NCI-H2196 treated with DMSO at 0.1 percent for 48 hours (cell line): ENCODE results near the gene SAPCD2.

Experiments used
- DNase-seq: peaks from one replicate; lab custom pipeline; 2025; ENCODE audit not compliant: unreplicated experiment; lab: John Stamatoyannopoulos, UW

SAPCD2 gene

DNA sequence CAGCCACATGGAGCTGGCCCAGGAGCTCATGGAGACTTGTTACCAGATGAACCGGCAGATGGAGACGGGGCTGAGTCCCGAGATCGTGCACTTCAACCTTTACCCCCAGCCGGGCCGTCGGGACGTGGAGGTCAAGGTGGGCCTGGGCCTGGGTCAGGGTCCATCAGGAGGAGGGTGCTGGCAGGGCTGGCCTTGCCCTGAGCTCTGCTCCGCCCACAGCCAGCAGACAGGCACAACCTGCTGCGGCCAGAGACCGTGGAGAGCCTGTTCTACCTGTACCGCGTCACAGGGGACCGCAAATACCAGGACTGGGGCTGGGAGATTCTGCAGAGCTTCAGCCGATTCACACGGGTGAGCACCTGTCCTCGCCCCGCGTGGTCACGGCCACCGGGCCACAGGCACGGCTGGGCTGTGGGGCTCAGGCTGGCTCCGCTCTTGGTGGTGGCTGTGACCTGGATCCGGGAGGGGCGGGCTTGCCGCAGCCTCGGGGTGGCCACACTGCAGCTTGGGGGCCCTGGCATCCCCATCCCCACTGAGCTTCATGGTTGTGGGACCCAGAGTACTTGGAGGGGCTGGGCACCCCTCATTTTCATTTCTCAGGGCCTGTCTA, 37.1 kb upstream of the SAPCD2 start:
- no peak for DNase-seq

DNA sequence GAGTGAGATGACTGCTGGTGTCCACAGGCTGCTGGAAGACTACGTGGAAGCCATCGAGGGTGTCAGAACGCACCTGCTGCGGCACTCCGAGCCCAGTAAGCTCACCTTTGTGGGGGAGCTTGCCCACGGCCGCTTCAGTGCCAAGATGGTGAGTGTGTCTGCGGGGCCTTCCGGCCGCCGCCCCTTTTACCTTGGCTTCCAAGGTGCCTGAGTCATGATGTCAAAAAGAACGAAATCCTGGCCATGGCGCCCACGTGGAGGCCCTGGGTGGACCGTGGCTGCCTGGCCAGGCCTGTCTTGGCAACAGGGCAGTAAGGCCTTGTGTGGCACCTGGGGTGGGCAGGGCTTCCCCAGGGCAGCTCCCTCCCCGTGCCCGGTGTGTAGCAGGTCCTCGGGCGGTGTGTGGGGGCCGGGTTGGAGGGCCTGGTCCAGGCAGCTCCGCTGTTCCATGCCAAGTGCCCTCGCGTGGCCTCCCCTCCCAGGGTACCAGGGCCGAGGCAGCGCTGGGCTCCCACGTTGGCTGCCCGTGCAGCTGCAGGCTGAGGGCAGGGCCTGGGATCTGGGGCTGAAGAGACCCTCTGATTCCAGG, 36.4 kb upstream of the SAPCD2 start:
- DNase-seq: no peak

DNA sequence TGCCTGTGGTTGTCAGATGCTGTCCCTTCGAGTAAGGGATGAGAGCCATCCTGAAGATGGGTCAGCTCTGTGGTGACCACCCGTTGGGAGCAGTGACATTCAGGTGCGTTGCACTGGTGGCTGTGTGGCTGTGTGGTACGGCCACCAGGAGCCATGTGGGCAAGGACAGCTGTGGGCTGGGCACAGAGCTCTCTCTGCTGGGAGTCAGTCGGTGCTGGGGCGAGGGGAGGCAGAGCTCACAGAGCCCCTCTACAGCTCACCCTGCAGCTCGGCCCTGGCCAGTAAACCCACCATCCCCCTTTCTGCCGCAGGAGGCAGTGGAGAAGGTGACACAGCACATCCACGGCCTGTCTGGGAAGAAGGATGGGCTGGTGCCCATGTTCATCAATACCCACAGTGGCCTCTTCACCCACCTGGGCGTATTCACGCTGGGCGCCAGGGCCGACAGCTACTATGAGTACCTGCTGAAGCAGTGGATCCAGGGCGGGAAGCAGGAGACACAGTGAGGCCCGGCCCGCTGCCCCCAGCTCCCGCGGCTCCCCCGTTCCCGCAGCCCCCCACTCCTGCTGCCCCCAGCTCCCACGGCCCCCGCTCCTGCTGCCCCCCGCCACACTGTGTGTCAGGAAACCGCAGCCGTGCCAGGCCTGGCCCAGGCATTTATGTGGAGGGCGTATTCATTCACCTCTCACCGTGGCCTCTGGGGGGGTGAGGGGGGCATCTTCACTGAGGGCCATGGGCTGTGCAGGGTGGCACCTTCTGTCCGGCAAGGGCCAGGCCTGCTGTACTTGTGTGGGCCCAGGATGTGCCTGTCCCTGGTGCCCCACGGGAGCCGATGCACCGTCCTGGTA, 35.7 kb upstream of the SAPCD2 start:
- DNase-seq: no peak

DNA sequence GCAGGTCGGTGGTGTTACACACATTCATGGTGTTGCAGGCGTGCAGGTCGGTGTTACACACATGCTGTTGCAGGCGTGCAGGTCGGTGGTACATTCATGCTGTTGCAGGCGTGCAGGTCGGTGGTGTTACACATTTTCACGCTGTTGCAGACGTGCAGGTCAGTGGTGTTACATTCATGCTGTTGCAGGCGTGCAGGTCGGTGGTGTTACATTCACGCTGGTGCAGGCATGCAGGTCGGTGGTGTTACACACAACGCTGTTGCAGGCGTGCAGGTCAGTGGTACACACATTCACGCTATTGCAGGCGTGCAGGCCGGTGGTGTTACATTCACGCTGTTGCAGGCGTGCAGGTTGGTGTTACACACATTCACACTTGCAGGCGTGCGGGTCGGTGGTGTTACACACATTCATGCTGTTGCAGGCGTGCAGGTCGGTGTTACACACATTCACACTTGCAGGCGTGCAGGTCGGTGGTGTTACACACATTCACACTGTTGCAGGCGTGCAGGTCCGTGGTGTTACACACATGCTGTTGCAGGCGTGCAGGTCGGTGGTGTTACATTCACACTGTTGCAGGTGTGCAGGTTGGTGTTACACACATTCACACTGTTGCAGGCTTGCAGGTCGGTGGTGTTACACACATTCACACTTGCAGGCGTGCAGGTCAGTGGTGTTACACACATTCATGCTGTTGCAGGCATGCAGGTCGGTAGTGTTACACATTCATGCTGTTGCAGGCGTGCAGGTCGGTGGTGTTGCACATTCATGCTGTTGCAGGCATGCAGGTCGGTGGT, 33.0 kb upstream of the SAPCD2 start:
- no peak for DNase-seq

DNA sequence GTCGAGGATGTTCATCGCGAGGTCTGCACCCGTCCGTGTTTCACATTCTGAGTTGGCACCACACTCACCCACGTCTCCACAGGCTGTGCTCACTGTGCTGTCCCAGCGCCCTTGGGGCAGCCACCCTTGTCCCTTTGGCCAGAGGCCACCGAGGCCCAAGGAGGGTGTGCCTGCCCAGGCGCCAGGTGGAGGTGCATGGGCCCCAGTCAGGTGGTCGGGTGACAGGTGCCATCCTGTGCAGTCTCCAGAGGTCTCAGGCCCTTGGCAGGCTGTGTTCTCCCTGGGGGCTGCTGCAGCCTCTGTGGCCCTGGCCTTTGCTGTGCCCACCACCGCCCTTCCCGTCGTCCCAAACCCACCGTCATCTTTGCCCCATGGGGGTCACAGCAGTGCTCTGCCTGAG, 28.9 kb upstream of the SAPCD2 start:
- DNase-seq: no peak

DNA sequence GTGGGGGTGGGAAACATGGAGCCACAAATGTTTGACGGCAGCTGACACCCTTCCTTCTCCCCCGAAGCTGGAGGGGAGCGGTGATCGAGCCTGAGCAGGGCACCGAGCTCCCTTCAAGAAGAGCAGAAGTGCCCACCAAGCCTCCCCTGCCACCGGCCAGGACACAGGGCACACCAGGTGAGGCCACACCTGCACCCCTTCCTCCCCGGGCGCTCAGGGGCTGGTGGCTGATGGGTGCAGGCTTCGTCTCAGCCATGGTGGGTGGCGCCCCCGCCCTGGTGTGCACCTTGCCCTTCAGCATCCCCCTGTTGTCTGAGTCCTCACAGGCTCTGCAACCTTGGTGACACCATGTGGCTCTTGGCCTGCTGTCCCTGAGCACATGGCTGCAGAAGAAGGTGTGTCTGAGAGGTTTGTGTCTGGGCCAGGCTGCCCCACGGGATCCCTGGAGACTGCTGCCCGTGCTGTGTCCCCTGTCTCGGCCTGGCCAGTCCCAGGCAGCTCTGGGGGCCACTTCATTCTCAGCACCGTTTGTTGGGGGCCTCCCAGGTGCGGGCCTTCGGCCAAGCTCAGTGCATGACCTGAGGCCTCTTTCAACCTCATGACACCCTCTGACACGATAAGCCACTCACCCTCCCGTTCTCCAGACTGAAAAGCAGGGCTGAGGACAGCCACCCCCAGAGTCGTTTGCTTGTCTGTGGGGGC, 27.6 kb upstream of the SAPCD2 start:
- no peak for DNase-seq

DNA sequence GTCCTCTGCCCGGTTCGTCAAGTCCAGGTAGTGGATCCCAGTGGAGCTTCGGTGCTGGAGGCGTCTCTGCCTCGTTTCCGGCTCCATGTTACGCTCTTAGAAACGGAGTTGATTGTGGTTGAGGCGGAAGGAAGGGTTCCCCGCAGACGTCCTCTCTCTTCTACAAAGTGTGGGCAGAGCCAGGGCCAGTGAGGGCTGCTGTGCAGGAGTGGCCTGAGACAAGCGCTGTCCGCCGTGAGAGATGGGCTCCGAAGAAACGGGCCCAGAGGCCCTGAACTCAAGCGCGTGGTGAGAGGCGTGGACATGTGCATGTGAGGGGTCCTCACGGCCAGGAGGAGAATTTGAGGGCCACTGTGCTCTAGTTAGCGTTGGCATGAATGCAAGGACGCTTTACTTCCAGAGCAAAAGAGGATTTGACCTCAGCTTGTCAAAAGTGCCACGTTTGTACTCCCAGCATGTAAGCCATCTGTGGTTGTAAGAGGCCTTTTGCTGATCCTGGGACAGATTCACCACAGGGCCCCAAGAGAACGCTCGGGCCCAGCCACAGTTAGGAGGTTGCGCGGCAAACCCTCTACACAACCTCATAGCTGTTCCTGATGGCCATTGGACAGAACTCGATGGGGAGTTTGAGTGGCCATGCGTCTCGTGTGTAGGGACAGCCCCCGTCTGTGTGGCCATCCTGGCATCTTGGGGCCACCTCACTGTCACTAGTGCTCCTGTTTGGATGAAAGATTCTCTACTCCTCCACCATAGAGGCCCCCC, 26.6 kb upstream of the SAPCD2 start:
- DNase-seq: no peak

DNA sequence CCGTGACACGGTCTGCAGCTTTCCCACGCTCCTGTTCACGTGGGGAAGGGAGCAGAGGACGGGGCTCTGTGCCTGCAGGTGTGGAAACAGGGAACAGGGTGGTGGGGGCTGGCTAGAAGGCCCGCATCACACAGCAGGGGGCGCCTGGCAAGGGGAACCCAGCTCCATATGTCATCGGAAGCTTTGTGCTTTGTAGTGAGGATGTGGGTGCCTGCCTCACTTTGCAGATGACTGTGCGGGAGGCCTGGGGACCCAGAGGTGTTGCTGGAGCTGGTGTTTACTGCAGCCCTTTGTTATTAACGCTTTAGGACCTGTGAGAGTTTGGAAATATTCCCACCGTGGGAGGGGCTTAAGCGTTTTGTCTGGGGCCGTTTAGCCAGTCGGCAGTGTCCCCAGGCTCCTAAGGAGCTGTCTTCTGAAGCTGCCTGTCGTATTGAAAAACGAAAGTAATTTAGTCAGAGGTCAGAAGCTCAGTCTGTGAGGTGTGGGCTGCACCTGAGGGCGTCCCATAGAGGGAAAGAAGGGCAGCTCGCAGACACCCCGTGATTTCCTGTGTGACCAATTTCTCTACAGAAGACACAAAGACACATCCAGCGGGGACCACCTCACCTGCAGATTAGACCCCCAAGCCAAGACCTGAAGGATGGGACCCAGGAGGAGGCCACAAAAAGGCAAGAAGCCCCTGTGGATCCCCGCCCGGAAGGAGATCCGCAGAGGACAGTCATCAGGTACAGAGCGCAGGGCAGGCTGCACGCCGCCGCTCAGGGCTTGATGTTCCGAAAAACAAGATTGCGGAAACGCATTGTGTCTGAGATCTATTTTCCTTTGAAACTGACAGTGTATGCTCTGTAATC, 25.5 kb upstream of the SAPCD2 start:
- no peak for DNase-seq

DNA sequence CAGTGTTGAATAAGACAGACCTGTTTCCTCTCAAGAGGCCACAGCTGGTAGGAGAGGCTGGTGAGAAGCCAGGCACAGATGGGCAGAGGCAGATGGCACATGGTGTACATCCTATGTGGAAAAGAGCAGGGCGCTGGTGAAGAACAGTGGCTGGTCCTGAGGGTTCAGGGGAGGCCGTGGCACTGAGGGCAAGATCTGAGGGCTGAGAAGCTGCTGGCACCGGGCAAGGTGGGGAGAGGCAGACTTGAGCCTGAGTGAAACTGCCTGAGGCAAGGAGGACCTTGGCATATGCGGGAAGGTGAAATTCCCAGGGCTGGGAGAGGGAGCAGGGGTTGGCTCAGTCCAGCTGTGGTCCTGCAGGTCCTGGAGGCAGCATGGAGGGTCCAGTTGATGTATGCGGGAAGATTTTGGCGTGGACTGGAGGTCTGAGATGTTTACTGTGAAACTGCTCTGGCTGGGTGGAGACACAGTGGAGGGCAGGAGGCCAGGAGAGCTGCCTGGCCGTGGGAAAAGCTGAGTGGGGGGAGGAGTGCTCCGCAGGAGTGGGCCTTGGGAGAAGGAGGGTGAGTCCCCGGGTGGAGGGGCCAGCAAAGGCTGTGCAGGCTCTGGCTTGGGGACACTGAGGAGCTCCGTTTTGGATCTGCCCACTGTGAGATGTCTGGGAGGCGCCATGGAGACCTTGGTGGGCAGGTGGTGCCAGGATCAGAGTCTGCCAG, 19.0 kb upstream of the SAPCD2 start:
- DNase-seq: no peak

DNA sequence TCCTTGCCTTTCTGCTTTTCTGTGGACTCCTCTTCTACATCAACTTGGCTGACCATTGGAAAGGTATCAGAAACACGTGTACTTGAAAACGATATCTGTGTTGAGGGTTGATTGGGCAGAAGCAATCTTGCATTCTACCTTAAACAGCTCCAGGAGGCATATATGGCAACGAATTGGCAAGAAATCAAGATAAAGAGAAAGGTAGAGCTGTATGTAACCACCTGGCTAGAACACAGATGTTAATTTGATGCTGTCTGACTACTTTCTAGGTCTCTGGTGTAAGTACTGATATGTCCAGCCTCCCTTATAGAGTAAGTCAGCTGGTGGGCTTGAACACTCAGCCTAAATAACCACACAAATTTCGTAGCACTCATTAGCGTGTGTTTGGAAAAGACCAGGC, 17.8 kb upstream of the SAPCD2 start:
- DNase-seq: no peak

DNA sequence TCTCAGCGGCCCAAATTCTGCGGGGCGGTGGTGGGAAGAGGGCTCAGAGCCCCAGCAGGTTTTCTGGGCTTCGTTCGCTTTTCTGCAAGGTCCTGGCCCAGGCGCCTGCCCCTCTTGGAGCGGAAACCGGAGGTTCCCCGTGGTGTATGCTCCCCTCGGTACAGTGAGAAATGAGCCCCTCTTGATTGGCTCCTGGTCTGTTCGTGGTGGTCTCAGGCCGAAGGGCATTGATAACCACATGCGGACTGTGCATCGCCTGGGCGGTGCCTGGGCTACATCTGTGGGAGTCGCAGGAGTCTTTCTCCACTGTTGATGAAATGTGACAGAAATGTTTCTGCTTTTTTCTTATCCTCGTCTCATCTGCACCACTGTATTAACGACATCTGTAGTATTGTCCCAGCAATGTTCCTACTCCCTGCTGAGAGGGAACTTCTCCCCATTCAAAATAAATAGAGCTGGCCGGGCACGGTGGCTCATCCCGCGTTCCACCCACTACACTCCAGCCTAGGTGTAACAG, 17.1 kb upstream of the SAPCD2 start:
- no peak for DNase-seq

DNA sequence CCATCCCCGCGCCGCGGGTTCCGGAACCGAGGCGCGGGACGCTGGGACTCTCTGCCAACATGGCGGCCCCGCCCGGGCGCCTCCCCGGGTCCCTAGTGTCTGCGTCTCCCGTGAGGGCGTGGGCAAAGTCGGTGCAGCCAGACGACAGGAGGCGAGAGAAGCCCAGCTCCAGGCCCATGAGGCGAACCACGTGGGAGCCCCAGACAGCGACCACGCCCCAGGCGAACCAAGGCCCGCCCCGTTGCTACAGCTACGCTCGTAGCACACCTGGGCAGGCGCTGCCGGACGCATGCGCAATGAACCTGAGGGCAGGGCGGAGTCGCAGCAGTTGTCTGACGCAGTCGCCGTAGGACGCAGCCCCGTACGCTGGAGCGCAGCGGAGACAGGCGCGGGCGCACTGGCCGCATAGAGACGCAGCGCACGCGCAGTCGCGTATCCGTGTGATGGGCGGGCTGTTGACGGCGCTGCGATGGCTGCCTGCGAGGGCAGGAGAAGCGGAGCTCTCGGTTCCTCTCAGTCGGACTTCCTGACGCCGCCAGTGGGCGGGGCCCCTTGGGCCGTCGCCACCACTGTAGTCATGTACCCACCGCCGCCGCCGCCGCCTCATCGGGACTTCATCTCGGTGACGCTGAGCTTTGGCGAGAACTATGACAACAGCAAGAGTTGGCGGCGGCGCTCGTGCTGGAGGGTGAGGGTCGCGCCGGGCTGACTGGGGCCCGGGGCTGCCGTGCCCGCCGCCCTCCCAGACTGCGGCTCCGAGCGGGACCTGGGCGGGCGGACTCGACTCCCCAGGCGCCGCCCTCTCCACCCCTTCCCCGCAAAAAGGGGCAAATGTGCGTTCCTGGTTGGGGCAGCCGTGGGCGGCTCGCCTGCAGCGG, 16.4 kb upstream of the SAPCD2 start, which contains the start of gene MAN1B1:
TSS of gene MAN1B1 (plus strand) at position 455 of the 878 bp plus-strand sequence. CDS start at position 470, 15 bp downstream.
- peak; percentile 98 for DNase-seq

DNA sequence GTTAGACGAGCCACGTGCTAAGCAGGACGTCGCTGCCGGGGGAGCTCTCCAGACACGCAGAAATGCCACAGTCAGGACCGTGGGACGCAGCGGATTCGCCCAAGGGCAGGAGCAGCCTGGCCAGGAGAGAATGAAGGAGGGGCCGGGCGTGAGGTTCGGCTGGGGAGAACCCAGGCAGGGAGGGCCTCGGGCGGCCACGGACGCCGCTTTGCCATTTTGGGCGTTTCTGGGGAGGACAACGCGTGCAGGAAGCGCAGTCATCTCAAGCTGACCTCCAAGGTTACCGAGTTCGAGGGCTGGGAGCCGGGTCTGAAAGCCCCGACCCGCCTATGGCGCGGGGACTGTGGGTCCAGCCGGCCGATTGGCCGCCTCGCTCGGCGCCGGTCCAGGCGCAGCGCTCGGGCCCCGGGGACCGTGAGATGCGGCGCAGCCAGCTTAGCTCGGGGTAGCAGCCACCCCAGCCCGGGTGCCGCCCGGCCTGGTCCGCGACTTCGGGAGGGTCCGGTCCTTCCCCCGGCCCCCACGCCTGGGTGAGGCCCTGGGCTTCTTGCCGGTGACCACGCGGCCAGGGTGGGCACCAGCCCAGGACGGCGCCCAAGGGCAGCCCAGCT, 15.7 kb upstream of the SAPCD2 start:
- DNase-seq: no peak

DNA sequence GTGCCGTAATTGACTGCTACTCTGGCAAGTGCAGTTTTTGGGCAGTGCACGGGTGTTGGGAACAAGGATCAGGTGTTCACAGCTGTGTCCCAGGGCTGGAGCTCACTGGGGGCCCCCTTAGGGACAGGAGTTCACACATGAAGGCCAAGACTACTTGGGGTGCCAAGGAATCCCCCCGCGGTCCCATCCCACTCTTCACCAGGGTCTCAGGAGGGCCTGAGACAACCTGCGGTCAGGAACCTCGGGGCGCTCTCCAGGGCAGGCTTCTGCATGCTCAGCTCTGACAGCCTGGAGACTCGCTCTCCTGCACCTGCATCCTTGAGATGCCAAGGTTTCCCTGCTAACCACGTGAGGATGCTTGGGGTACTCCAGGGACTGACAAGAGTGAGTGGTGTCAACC, 14.2 kb upstream of the SAPCD2 start:
- DNase-seq: no peak

DNA sequence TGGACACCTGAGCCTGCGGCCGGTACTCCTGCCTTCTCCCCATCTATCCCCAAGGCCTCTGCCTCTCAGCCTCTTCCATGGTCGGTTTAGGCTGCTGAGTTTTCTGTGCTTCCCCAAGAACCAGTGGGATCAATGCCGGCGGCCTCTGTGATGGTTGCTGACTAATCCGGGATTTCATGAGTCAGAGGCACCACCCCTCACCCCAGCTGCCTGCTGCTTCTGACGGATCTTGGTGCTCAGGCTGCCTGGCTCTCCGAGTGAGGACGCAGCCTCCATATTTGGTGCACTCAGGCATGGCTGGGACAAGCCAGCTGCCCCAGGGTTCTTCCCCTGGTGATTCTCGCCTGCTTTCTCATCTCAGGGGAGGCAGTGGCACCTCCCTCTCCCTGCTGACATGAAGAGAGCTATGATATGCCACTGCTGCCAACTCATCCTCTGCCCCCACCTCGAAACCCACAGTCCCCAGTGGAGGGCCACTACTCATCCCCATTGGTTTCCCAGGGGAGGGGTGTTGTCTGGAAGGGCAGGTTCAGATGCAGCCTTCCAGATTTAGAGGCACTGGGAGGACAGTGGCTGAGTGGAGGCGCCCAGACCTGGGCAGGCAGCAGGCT, 13.1 kb upstream of the SAPCD2 start:
- no peak for DNase-seq

DNA sequence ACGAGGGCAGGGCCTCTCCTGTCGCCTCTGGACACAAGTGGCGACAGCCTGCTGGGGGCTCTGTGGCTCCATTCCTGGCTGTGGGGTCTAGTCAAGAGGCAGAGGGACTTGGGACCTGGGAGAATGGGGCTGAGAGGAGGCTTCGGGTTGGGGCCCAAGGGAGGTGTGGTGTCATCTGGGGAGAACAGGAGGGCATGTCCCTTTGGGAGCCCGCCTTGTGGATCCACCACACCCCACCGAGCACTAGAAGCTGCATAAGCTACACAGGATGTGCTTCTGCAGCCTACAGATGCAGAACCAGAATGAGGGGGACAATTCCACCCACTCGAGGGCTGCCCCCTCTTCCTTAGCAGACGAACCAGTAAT, 12.6 kb upstream of the SAPCD2 start:
- no peak for DNase-seq
